Fibroblast of villous mesenchyme (primary cell): ENCODE results near the gene ANLN. TPM values are rescaled to one million over a fixed set of nuclear protein-coding genes. Genes with fewer than 3 reads are reported as not detected.
"Not testable (repeated sequence)": the region's sequence is repeated elsewhere in the genome, so short reads cannot be mapped to it uniquely, and the experiment has no call there.

Experiments used
- DNase-seq: peaks from one replicate; pipeline ENCODE4 v3.0.0-alpha.2; 2010; ENCODE audit warnings: low read depth
- H3K4me3 ChIP-seq: 2 replicates; pipeline ENCODE4 v1.5.1; 2011; ENCODE audit warnings: low read depth, mild to moderate bottlenecking, low read length
- CTCF ChIP-seq: IDR thresholded peaks from 2 replicates; pipeline ENCODE4 v1.5.1; 2012; ENCODE audit warnings: low read depth, mild to moderate bottlenecking, low read length; ENCODE audit not compliant: insufficient read depth
- total RNA-seq: library from RNA; depleted of rRNA; stranded (reverse); fragments of >200 nt; gene quantifications from 2 replicates; pipeline ENCODE4 v1.2.3, GENCODE V29; 2012

The ANLN gene
- total RNA-seq, 1 donor, result 119 TPM

- H3K4me3 ChIP-seq, result no peak overlapping the region
- DNase-seq, result peak; percentile 30
- TF ChIP-seq CTCF, result no peak
Observed at GRCh38 chr7:36474283-36475010, 84.8 kb downstream of the ANLN start.

GRCh38 chr7:36475011-36475342 is 85.3 kb downstream of the ANLN start:
- no peak overlapping the region for H3K4me3 ChIP-seq
- TF ChIP-seq CTCF, result no peak
- no peak for DNase-seq

GRCh38 chr7:36475381-36475780 is 85.7 kb downstream of the ANLN start:
- no peak for TF ChIP-seq CTCF
- no peak overlapping the region for H3K4me3 ChIP-seq
- DNase-seq, result no peak

GRCh38 chr7:36478745-36479144 is 89.1 kb downstream of the ANLN start:
- H3K4me3 ChIP-seq, result no peak overlapping the region
- no peak for DNase-seq
- no peak for TF ChIP-seq CTCF

GRCh38 chr7:36483853-36484252 is 94.2 kb downstream of the ANLN start:
- H3K4me3 ChIP-seq, DNase-seq: not testable (repeated sequence)

GRCh38 chr7:36484265-36484664 is 94.6 kb downstream of the ANLN start:
- H3K4me3 ChIP-seq, result no peak overlapping the region
- no peak for DNase-seq
- TF ChIP-seq CTCF, result no peak

- H3K4me3 ChIP-seq, result no peak overlapping the region
- DNase-seq, result no peak
- TF ChIP-seq CTCF, result no peak
Observed at GRCh38 chr7:36486336-36486735, 96.7 kb downstream of the ANLN start.
